Omental fat pad (tissue), 4 donors: Measurements from ENCODE around the gene PCNX4. TPM values are rescaled to one million over a fixed set of nuclear protein-coding genes. Genes with fewer than 3 reads are reported as not detected.

Experiments
- ATAC-seq: fragments of 150-250 bp; one replicate; pipeline ENCODE4 v1.9.1; 2016; ENCODE audit warnings: mild to moderate bottlenecking, moderate library complexity; ENCODE audit not compliant: low FRiP score
- DNase-seq: peaks from one replicate; pipeline ENCODE4 v3.0.0-alpha.2; 2019; ENCODE audit warnings: low spot score
- CTCF ChIP-seq, 3 donors: fragments of 450-650 bp; IDR thresholded peaks; one replicate each; pipeline ENCODE4 v1.5.1; 2016 to 2017; ENCODE audit warnings: antibody characterized with exemption in 3 of 3, mild to moderate bottlenecking in 3 of 3, moderate library complexity in 2 of 3
- total RNA-seq, 4 donors: library from RNA; depleted of rRNA; stranded (reverse); fragments of >200 nt; gene quantifications; one replicate each; pipeline ENCODE4 v1.1.0, GENCODE V29; 2016

The PCNX4 gene
- total RNA-seq, 4 donors from 2014 or later = 42.3 to 70.5 (median 53.3) TPM

- no peak for DNase-seq
- TF ChIP-seq CTCF (IDR thresholded peaks at IDR 0.05) = no peak
- no peak for ATAC-seq
Observed at GRCh38 chr14:60178820-60179219, 87.1 kb downstream of the PCNX4 start.

GRCh38 chr14:60179431-60179869 is 87.7 kb downstream of the PCNX4 start:
- ATAC-seq (peak; percentile 67), DNase-seq (no peak)
- no peak for TF ChIP-seq CTCF (IDR thresholded peaks at IDR 0.05)

GRCh38 chr14:60183138-60183537 is 91.4 kb downstream of the PCNX4 start:
- no peak for ATAC-seq
- no peak for DNase-seq
- no peak for TF ChIP-seq CTCF (IDR thresholded peaks at IDR 0.05)

- DNase-seq = no peak
- no peak for ATAC-seq
- no peak for TF ChIP-seq CTCF (IDR thresholded peaks at IDR 0.05)
Observed at GRCh38 chr14:60183741-60184140, 92.0 kb downstream of the PCNX4 start.

- peak in 1 of 3 donors; percentile 16 for TF ChIP-seq CTCF (IDR thresholded peaks at IDR 0.05)
- DNase-seq (no peak), ATAC-seq (peak; percentile 38)
Observed at GRCh38 chr14:60184146-60184904, 92.6 kb downstream of the PCNX4 start.

- DNase-seq = no peak
- no peak for TF ChIP-seq CTCF (IDR thresholded peaks at IDR 0.05)
- no peak for ATAC-seq
Observed at GRCh38 chr14:60184905-60185555, 93.3 kb downstream of the PCNX4 start.

GRCh38 chr14:60188115-60188514 is 96.4 kb downstream of the PCNX4 start:
- TF ChIP-seq CTCF (IDR thresholded peaks at IDR 0.05) = no peak
- ATAC-seq (no peak), DNase-seq (no peak)
